ENCODE results near the gene PCID2.

The PCID2 gene

GRCh38 chr13:113148407-113148806 lies 60.1 kb downstream of the PCID2 start:
- no peak for DNase-seq

GRCh38 chr13:113147206-113147605 lies 61.3 kb downstream of the PCID2 start:
- DNase-seq: no peak

- DNase-seq: no peak
These were observed 61.7 kb downstream of the PCID2 start for GRCh38 chr13:113146750-113147149.

- DNase-seq: no peak
These were observed 62.4 kb downstream of the PCID2 start for GRCh38 chr13:113145911-113146598.

- DNase-seq: no peak
These were observed 63.0 kb downstream of the PCID2 start for GRCh38 chr13:113145496-113145895.

GRCh38 chr13:113144255-113144629 lies 64.2 kb downstream of the PCID2 start:
- no peak for DNase-seq

- no peak for DNase-seq
These were observed 64.8 kb downstream of the PCID2 start for GRCh38 chr13:113143466-113144254.

- DNase-seq: no peak
These were observed 65.6 kb downstream of the PCID2 start for GRCh38 chr13:113142876-113143275.

GRCh38 chr13:113141601-113141970 lies 66.9 kb downstream of the PCID2 start:
- no peak for DNase-seq

- DNase-seq: no peak
These were observed 67.5 kb downstream of the PCID2 start for GRCh38 chr13:113140677-113141600.

- no peak for DNase-seq
These were observed 68.9 kb downstream of the PCID2 start for GRCh38 chr13:113139577-113139976.

- DNase-seq: peak; percentile 81
These were observed 69.5 kb downstream of the PCID2 start for GRCh38 chr13:113138792-113139551.

- no peak for DNase-seq
These were observed 70.7 kb downstream of the PCID2 start for GRCh38 chr13:113137691-113138298.

GRCh38 chr13:113135281-113135760 lies 73.1 kb downstream of the PCID2 start:
- DNase-seq: no peak

GRCh38 chr13:113129921-113130750 lies 78.3 kb downstream of the PCID2 start:
- no peak for DNase-seq

GRCh38 chr13:113129480-113129879 lies 79.0 kb downstream of the PCID2 start:
- DNase-seq: no peak

Measured in GF-D8 (cell line).